ENCODE measurements around the gene DNAAF2. TPM values are rescaled to one million over a fixed set of nuclear protein-coding genes. Genes with fewer than 3 reads are reported as not detected.
A peak's percentile ranks its signal among the peaks of the same experiment; 100 is the strongest.

The DNAAF2 gene
- total and polyA plus RNA-seq, 2 of the 13 experiments (the other 11 are each of a cell fraction or from before 2014, with no cell fraction given): 6.1 to 13.6 TPM

- TF ChIP-seq E2F2 (CRISPR knock-in tag; IDR thresholded peaks at IDR 0.05; ENCODE audit: borderline replicate concordance) (no peak), HNRNPH1 (optimal IDR thresholded peaks at IDR 0.05; ENCODE audit: low read depth, low read length) (no peak), NR1H2 (CRISPR knock-in tag; IDR thresholded peaks at IDR 0.05; ENCODE audit: borderline replicate concordance, low read depth) (no peak), MXD3 (CRISPR knock-in tag; IDR thresholded peaks at IDR 0.05) (no peak), NCOA1 (CRISPR knock-in tag; IDR thresholded peaks at IDR 0.05) (peak; percentile 73; the same call in 1 of the 2 replicates), YEATS4 (CRISPR knock-in tag; IDR thresholded peaks at IDR 0.05; ENCODE audit: borderline replicate concordance) (peak; percentile 27; the same call in 1 of the 2 replicates), ZNF775 (CRISPR knock-in tag; IDR thresholded peaks at IDR 0.05; ENCODE audit: borderline replicate concordance) (0 out of 2 replicates have a peak, but pooled peaks have one; percentile 58), CCAR2 (optimal IDR thresholded peaks at IDR 0.05; ENCODE audit: low read depth, low read length) (no peak), HNRNPLL (IDR thresholded peaks at IDR 0.05; ENCODE audit: low read depth, low read length, poor library complexity, severe bottlenecking) (no peak), FOXP1 (IDR thresholded peaks at IDR 0.05) (no peak), FOXP1 (CRISPR knock-in tag; IDR thresholded peaks at IDR 0.05) (no peak), ZNF597 (CRISPR knock-in tag; IDR thresholded peaks at IDR 0.05) (no peak), SP140L (CRISPR knock-in tag; IDR thresholded peaks at IDR 0.05; ENCODE audit: borderline replicate concordance) (no peak), ZSCAN9 (CRISPR knock-in tag; IDR thresholded peaks at IDR 0.05; ENCODE audit: borderline replicate concordance) (no peak), HNF4G (IDR thresholded peaks at IDR 0.05; ENCODE audit: borderline replicate concordance, low read depth, low read length) (no peak), HNF4G (CRISPR knock-in tag; IDR thresholded peaks at IDR 0.05; ENCODE audit: borderline replicate concordance, low read depth) (no peak; the same call in 1 of the 2 replicates), RAD51 (IDR thresholded peaks at IDR 0.05; ENCODE audit: borderline replicate concordance) (no peak)
- TF ChIP-seq, protein P1, sequence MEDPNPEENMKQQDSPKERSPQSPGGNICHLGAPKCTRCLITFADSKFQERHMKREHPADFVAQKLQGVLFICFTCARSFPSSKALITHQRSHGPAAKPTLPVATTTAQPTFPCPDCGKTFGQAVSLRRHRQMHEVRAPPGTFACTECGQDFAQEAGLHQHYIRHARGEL (CRISPR knock-in tag; IDR thresholded peaks at IDR 0.05): no peak
- TF ChIP-seq, protein P2, sequence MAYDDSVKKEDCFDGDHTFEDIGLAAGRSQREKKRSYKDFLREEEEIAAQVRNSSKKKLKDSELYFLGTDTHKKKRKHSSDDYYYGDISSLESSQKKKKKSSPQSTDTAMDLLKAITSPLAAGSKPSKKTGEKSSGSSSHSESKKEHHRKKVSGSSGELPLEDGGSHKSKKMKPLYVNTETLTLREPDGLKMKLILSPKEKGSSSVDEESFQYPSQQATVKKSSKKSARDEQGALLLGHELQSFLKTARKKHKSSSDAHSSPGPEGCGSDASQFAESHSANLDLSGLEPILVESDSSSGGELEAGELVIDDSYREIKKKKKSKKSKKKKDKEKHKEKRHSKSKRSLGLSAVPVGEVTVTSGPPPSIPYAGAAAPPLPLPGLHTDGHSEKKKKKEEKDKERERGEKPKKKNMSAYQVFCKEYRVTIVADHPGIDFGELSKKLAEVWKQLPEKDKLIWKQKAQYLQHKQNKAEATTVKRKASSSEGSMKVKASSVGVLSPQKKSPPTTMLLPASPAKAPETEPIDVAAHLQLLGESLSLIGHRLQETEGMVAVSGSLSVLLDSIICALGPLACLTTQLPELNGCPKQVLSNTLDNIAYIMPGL (CRISPR knock-in tag; IDR thresholded peaks at IDR 0.05; ENCODE audit: borderline replicate concordance in 1 of 2, low read depth in 1 of 2): no peak; a peak in 1 of 4 replicates
- TF ChIP-seq, protein P3, sequence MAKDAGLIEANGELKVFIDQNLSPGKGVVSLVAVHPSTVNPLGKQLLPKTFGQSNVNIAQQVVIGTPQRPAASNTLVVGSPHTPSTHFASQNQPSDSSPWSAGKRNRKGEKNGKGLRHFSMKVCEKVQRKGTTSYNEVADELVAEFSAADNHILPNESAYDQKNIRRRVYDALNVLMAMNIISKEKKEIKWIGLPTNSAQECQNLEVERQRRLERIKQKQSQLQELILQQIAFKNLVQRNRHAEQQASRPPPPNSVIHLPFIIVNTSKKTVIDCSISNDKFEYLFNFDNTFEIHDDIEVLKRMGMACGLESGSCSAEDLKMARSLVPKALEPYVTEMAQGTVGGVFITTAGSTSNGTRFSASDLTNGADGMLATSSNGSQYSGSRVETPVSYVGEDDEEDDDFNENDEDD (CRISPR knock-in tag; IDR thresholded peaks at IDR 0.05; ENCODE audit: borderline replicate concordance): no peak; the same call in 1 of the 2 replicates
These were observed at the start of gene DNAAF2 (continued) for GRCh38 chr14:49634547-49635334.
